SJSA1 (cell line): ENCODE results near the gene EARS2. TPM values are rescaled to one million over a fixed set of nuclear protein-coding genes. Genes with fewer than 3 reads are reported as not detected.

Source experiments
- DNase-seq, 2 experiments: peaks; one replicate each; pipeline ENCODE4 v3.0.0-alpha.2; 2015 to 2020; ENCODE audit warnings: low spot score in 2 of 2, low read depth in 1 of 2
- H3K27ac ChIP-seq: fragments of 250-450 bp; sonication (Bioruptor Pico); 2 replicates; pipeline ENCODE4 v1.5.1; 2020; ENCODE audit warnings: mild to moderate bottlenecking, moderate library complexity
- H3K27me3 ChIP-seq: fragments of 250-450 bp; sonication (Bioruptor Pico); replicated peaks from 2 replicates; pipeline ENCODE4 v1.5.1; 2020; ENCODE audit warnings: mild to moderate bottlenecking, moderate library complexity
- H3K36me3 ChIP-seq: fragments of 250-450 bp; sonication (Bioruptor Pico); 2 replicates; pipeline ENCODE4 v1.5.1; 2020; ENCODE audit warnings: mild to moderate bottlenecking
- H3K4me1 ChIP-seq: fragments of 250-450 bp; sonication (Bioruptor Pico); replicated peaks from 2 replicates; pipeline ENCODE4 v1.6.1; 2021; ENCODE audit warnings: mild to moderate bottlenecking
- H3K4me3 ChIP-seq: fragments of 250-450 bp; sonication (Bioruptor Pico); 2 replicates; pipeline ENCODE4 v1.5.1; 2020; ENCODE audit warnings: mild to moderate bottlenecking
- H3K9me3 ChIP-seq: fragments of 250-450 bp; sonication (Bioruptor Pico); replicated peaks from 2 replicates; pipeline ENCODE4 v1.5.1; 2020; ENCODE audit warnings: mild to moderate bottlenecking
- total RNA-seq: library from RNA; depleted of rRNA; stranded (reverse); fragments of >200 nt; shearing (Covaris generic); gene quantifications from 2 replicates; pipeline ENCODE4 v1.2.3, GENCODE V29; 2014

Gene EARS2
- total RNA-seq, 1 experiment from 2014 or later, result 48.4 TPM

- peaks cover 42% of the 10 kb centered on the region for H3K36me3 ChIP-seq
- no peak for DNase-seq
- no peaks in the 10 kb centered on the region for H3K9me3 ChIP-seq
- no peak overlapping the region for H3K27ac ChIP-seq
- no peak overlapping the region for H3K4me3 ChIP-seq
- H3K4me1 ChIP-seq, result no peaks in the 10 kb centered on the region
- H3K27me3 ChIP-seq, result no peaks in the 10 kb centered on the region
Observed at GRCh38 chr16:23578101-23578830, 21.1 kb upstream of the EARS2 start.

- no peak for DNase-seq
- Histone ChIP-seq H3K4me1 (no peaks in the 10 kb centered on the region), H3K27ac (no peak overlapping the region), H3K4me3 (no peak overlapping the region), H3K36me3 (peaks cover 45% of the 10 kb centered on the region), H3K9me3 (no peaks in the 10 kb centered on the region), H3K27me3 (no peaks in the 10 kb centered on the region)
Observed at GRCh38 chr16:23577493-23577892, 20.3 kb upstream of the EARS2 start.

GRCh38 chr16:23575834-23576233, 18.7 kb upstream of the EARS2 start:
- H3K4me1 ChIP-seq, result no peaks in the 10 kb centered on the region
- H3K27me3 ChIP-seq, result no peaks in the 10 kb centered on the region
- H3K27ac ChIP-seq, result no peak overlapping the region
- DNase-seq, result no peak
- no peak overlapping the region for H3K4me3 ChIP-seq
- peaks cover 51% of the 10 kb centered on the region for H3K36me3 ChIP-seq
- H3K9me3 ChIP-seq, result no peaks in the 10 kb centered on the region

GRCh38 chr16:23573817-23574216, 16.7 kb upstream of the EARS2 start:
- no peak overlapping the region for H3K4me3 ChIP-seq
- no peak overlapping the region for H3K27ac ChIP-seq
- no peaks in the 10 kb centered on the region for H3K9me3 ChIP-seq
- DNase-seq, result no peak
- no peaks in the 10 kb centered on the region for H3K27me3 ChIP-seq
- no peaks in the 10 kb centered on the region for H3K4me1 ChIP-seq
- peaks cover 69% of the 10 kb centered on the region for H3K36me3 ChIP-seq

GRCh38 chr16:23572394-23572793, 15.2 kb upstream of the EARS2 start:
- Histone ChIP-seq H3K27ac (no peak overlapping the region), H3K4me3 (no peak overlapping the region), H3K36me3 (peaks cover 73% of the 10 kb centered on the region), H3K9me3 (no peaks in the 10 kb centered on the region), H3K27me3 (no peaks in the 10 kb centered on the region), H3K4me1 (no peaks in the 10 kb centered on the region)
- DNase-seq, result no peak

- H3K9me3 ChIP-seq, result no peaks in the 10 kb centered on the region
- H3K36me3 ChIP-seq, result peaks cover 75% of the 10 kb centered on the region
- DNase-seq, result no peak
- no peak overlapping the region for H3K4me3 ChIP-seq
- no peaks in the 10 kb centered on the region for H3K4me1 ChIP-seq
- H3K27me3 ChIP-seq, result no peaks in the 10 kb centered on the region
- H3K27ac ChIP-seq, result no peak overlapping the region
Observed at GRCh38 chr16:23571895-23572294, 14.7 kb upstream of the EARS2 start.

GRCh38 chr16:23570992-23571632, 14.0 kb upstream of the EARS2 start:
- Histone ChIP-seq H3K27ac (no peak overlapping the region), H3K9me3 (no peaks in the 10 kb centered on the region), H3K4me1 (no peaks in the 10 kb centered on the region), H3K4me3 (no peak overlapping the region), H3K36me3 (peaks cover 78% of the 10 kb centered on the region), H3K27me3 (no peaks in the 10 kb centered on the region)
- no peak for DNase-seq

GRCh38 chr16:23567602-23568001, 10.5 kb upstream of the EARS2 start:
- H3K36me3 ChIP-seq, result peaks cover 90% of the 10 kb centered on the region

GRCh38 chr16:23566724-23567123, 9.6 kb upstream of the EARS2 start:
- Histone ChIP-seq H3K27me3 (no peaks in the 10 kb centered on the region), H3K9me3 (no peaks in the 10 kb centered on the region), H3K4me3 (no peak overlapping the region), H3K36me3 (peaks cover 90% of the 10 kb centered on the region), H3K27ac (no peak overlapping the region), H3K4me1 (no peaks in the 10 kb centered on the region)
- DNase-seq, result no peak

More at GRCh38 chr16:23567602-23568001, 10.5 kb upstream of the EARS2 start:
- no peaks in the 10 kb centered on the region for H3K9me3 ChIP-seq
- H3K27me3 ChIP-seq, result no peaks in the 10 kb centered on the region
- no peak overlapping the region for H3K4me3 ChIP-seq
- H3K4me1 ChIP-seq, result no peaks in the 10 kb centered on the region
- no peak overlapping the region for H3K27ac ChIP-seq
- DNase-seq, result no peak

GRCh38 chr16:23564575-23565363, 7.6 kb upstream of the EARS2 start:
- Histone ChIP-seq H3K27ac (no peak overlapping the region), H3K36me3 (peaks cover 92% of the 10 kb centered on the region), H3K9me3 (no peaks in the 10 kb centered on the region), H3K27me3 (no peaks in the 10 kb centered on the region), H3K4me3 (no peak overlapping the region), H3K4me1 (no peaks in the 10 kb centered on the region)
- DNase-seq, result no peak

GRCh38 chr16:23563186-23563585, 6.0 kb upstream of the EARS2 start:
- peaks cover 90% of the 10 kb centered on the region for H3K36me3 ChIP-seq
- DNase-seq, result no peak
- no peak overlapping the region for H3K27ac ChIP-seq
- no peaks in the 10 kb centered on the region for H3K27me3 ChIP-seq
- no peak overlapping the region for H3K4me3 ChIP-seq
- no peaks in the 10 kb centered on the region for H3K9me3 ChIP-seq
- H3K4me1 ChIP-seq, result no peaks in the 10 kb centered on the region; the same call in 1 of the 2 replicates

GRCh38 chr16:23562505-23562904, 5.4 kb upstream of the EARS2 start:
- H3K4me1 ChIP-seq, result no peaks in the 10 kb centered on the region; the same call in 1 of the 2 replicates
- H3K27ac ChIP-seq, result no peak overlapping the region
- H3K4me3 ChIP-seq, result no peak overlapping the region
- no peak for DNase-seq
- no peaks in the 10 kb centered on the region for H3K27me3 ChIP-seq
- peaks cover 3% of the 10 kb centered on the region; the same call in 1 of the 2 replicates for H3K9me3 ChIP-seq
- H3K36me3 ChIP-seq, result peaks cover 91% of the 10 kb centered on the region

- H3K9me3 ChIP-seq, result peaks cover 3% of the 10 kb centered on the region; the same call in 1 of the 2 replicates
- H3K4me1 ChIP-seq, result peaks cover 2% of the 10 kb centered on the region
- no peaks in the 10 kb centered on the region for H3K27me3 ChIP-seq
- no peak for DNase-seq
- peaks cover 85% of the 10 kb centered on the region for H3K36me3 ChIP-seq
- no peak overlapping the region for H3K4me3 ChIP-seq
- H3K27ac ChIP-seq, result no peak overlapping the region
Observed at GRCh38 chr16:23561586-23561985, 4.4 kb upstream of the EARS2 start.
